Stimulated activated CD4-positive, alpha-beta T cell treated with anti-CD3 and anti-CD28 coated beads, Interleukin-1b, Interleukin-23, amount 100 ng/mL, for 1 hour (primary cell): Measurements from ENCODE around the gene MEGF6.

Source experiments
- DNase-seq, 2 donors: peaks; one replicate each; pipeline ENCODE4 v3.0.0-alpha.2; 2020; ENCODE audit warnings: low read depth in 2 of 2

The MEGF6 gene

GRCh38 chr1:3470650-3471355 is 140.5 kb downstream of the MEGF6 start:
- DNase-seq: no peak

GRCh38 chr1:3469849-3470649 is 141.3 kb downstream of the MEGF6 start:
- no peak for DNase-seq

GRCh38 chr1:3469104-3469848 is 142.0 kb downstream of the MEGF6 start:
- no peak for DNase-seq

GRCh38 chr1:3468236-3469103 is 142.8 kb downstream of the MEGF6 start:
- DNase-seq: no peak

- DNase-seq: no peak
Measured at GRCh38 chr1:3467096-3468036, 143.9 kb downstream of the MEGF6 start.

- DNase-seq: no peak
Measured at GRCh38 chr1:3466366-3467075, 144.8 kb downstream of the MEGF6 start.

- DNase-seq: no peak
Measured at GRCh38 chr1:3465935-3466321, 145.4 kb downstream of the MEGF6 start.

- DNase-seq: no peak
Measured at GRCh38 chr1:3465091-3465934, 146.0 kb downstream of the MEGF6 start.

GRCh38 chr1:3464649-3465025 is 146.7 kb downstream of the MEGF6 start:
- DNase-seq: no peak

- DNase-seq: no peak
Measured at GRCh38 chr1:3463891-3464648, 147.2 kb downstream of the MEGF6 start.

- DNase-seq: no peak
Measured at GRCh38 chr1:3463408-3463863, 147.9 kb downstream of the MEGF6 start.

GRCh38 chr1:3463013-3463385 is 148.3 kb downstream of the MEGF6 start:
- DNase-seq: no peak

- no peak for DNase-seq
Measured at GRCh38 chr1:3462356-3463012, 148.8 kb downstream of the MEGF6 start.

- no peak for DNase-seq
Measured at GRCh38 chr1:3461934-3462275, 149.4 kb downstream of the MEGF6 start.

- no peak for DNase-seq
Measured at GRCh38 chr1:3461238-3461933, 149.9 kb downstream of the MEGF6 start.

GRCh38 chr1:3460672-3461131 is 150.6 kb downstream of the MEGF6 start:
- no peak for DNase-seq
